Endothelial cell of umbilical vein (primary cell): ENCODE measurements around the gene GATA1. TPM values are rescaled to one million over a fixed set of nuclear protein-coding genes. Genes with fewer than 3 reads are reported as not detected.

Experiments used
- BruUV-seq: library from RNA; stranded (reverse); fragments of 400-500 nt; replicated peaks from 2 replicates; lab custom pipeline; 2021; lab: Mats Ljungman, UMichigan
- CTCF ChIA-PET: fragments of 300-600, 350-600 bp; sonication (Branson Sonifier 250); formaldehyde crosslinking; loops from one replicate; lab custom pipeline; 2021; ENCODE audit warnings: antibody characterized with exemption, inconsistent platforms; lab: Charles Lee
- POLR2A ChIA-PET: fragments of 300-600, 350-600 bp; sonication (Branson Sonifier 250); formaldehyde crosslinking; loops from one replicate; lab custom pipeline; 2021; ENCODE audit warnings: antibody characterized with exemption, inconsistent platforms; lab: Charles Lee
- DNase-seq: peaks from one replicate; pipeline ENCODE4 v3.0.0-alpha.2; 2011; ENCODE audit warnings: low read depth, low spot score
- FAIRE-seq: peaks from 2 replicates; lab custom pipeline; 2011; peaks lifted over from hg19 to GRCh38; lab: Jason Lieb, UNC
- H2AFZ ChIP-seq: 2 replicates; pipeline ENCODE4 v1.6.0; 2012; ENCODE audit warnings: low read depth, low read length, control low read depth, inconsistent platforms
- H3K27ac ChIP-seq: 2 replicates; pipeline ENCODE4 v1.5.1; 2011; ENCODE audit warnings: low read depth, mild to moderate bottlenecking, control low read depth, low read length, moderate library complexity; ENCODE audit not compliant: insufficient read depth
- H3K27me3 ChIP-seq, 2 experiments: 2 replicates each; pipeline versions ENCODE4 v1.6.0 to v1.6.1; 2011; ENCODE audit warnings: low read length in 2 of 2, mixed read lengths in 1 of 2; ENCODE audit not compliant: control insufficient read depth in 2 of 2, insufficient read depth in 2 of 2
- H3K36me3 ChIP-seq, 2 experiments: 2 replicates in 1 of 2; 3 replicates in 1 of 2; pipeline ENCODE4 v1.5.1; 2011; ENCODE audit warnings: low read length in 2 of 2, mild to moderate bottlenecking in 1 of 2, moderate library complexity in 1 of 2; ENCODE audit not compliant: control insufficient read depth in 2 of 2, insufficient read depth in 2 of 2; ENCODE audit errors: extremely low read depth in 1 of 2
- H3K4me1 ChIP-seq: 3 replicates; pipeline ENCODE4 v1.5.1; 2011; ENCODE audit warnings: mild to moderate bottlenecking, low read length; ENCODE audit not compliant: control insufficient read depth, insufficient read depth; ENCODE audit errors: extremely low read depth
- H3K4me2 ChIP-seq: 2 replicates; pipeline ENCODE4 v1.6.1; 2011; ENCODE audit warnings: low read length, control low read depth, mixed read lengths; ENCODE audit not compliant: insufficient read depth
- H3K4me3 ChIP-seq, 3 experiments: fragments of 200-600 bp in 1 of 3; sonication (generic), shearing (Covaris generic) in 1 of 3; replicated peaks in 1 of 3; 2 replicates each; pipeline ENCODE4 v1.5.1; 2011 to 2016; ENCODE audit warnings: control low read depth in 3 of 3, low read length in 3 of 3, mild to moderate bottlenecking in 2 of 3, inconsistent platforms in 1 of 3, low read depth in 1 of 3, moderate library complexity in 1 of 3; ENCODE audit not compliant: insufficient read depth in 1 of 3
- H3K79me2 ChIP-seq: 2 replicates; pipeline ENCODE4 v1.6.0; 2012; ENCODE audit warnings: low read length, inconsistent platforms; ENCODE audit not compliant: control insufficient read depth, insufficient read depth
- H3K9ac ChIP-seq: replicated peaks from 2 replicates; pipeline ENCODE3; 2011; ENCODE audit warnings: low read length, control low read depth; ENCODE audit not compliant: insufficient read depth; ENCODE audit errors: extremely low read depth
- H3K9me1 ChIP-seq: replicated peaks from 3 replicates; pipeline ENCODE4 v1.6.0; 2011; ENCODE audit warnings: mild to moderate bottlenecking, low read length; ENCODE audit not compliant: control insufficient read depth, insufficient read depth; ENCODE audit errors: extremely low read depth
- H3K9me3 ChIP-seq: replicated peaks from 2 replicates; pipeline ENCODE4 v1.5.1; 2012; ENCODE audit warnings: low read length, inconsistent platforms; ENCODE audit not compliant: control insufficient read depth, insufficient read depth
- H4K20me1 ChIP-seq: replicated peaks from 2 replicates; pipeline ENCODE3; 2011; ENCODE audit warnings: mild to moderate bottlenecking, low read length; ENCODE audit not compliant: control insufficient read depth, insufficient read depth; ENCODE audit errors: extremely low read depth
- EZH2 ChIP-seq: IDR thresholded peaks from 2 replicates; pipeline ENCODE4 v1.6.1; 2012; ENCODE audit warnings: borderline replicate concordance, low read depth, mild to moderate bottlenecking, moderate library complexity, low read length, inconsistent platforms; ENCODE audit not compliant: severe bottlenecking
- FOS ChIP-seq: IDR thresholded peaks from 2 replicates; pipeline ENCODE4 v1.6.1; 2011; ENCODE audit warnings: mild to moderate bottlenecking, low read length, moderate library complexity, borderline replicate concordance; ENCODE audit not compliant: insufficient read depth
- GATA2 ChIP-seq: IDR thresholded peaks from 2 replicates; pipeline ENCODE4 v1.7.0; 2011; ENCODE audit warnings: low read depth, mild to moderate bottlenecking, moderate library complexity, mixed read lengths, low read length; ENCODE audit not compliant: insufficient read length, insufficient read depth
- JUN ChIP-seq: IDR thresholded peaks from 2 replicates; pipeline ENCODE4 v1.6.1; 2011; ENCODE audit warnings: borderline replicate concordance, low read depth; ENCODE audit not compliant: insufficient read length, insufficient read depth
- MYC ChIP-seq: IDR thresholded peaks from one replicate; pipeline ENCODE4 v1.6.1; 2011; ENCODE audit warnings: mild to moderate bottlenecking, low read depth, low read length
- POLR2A ChIP-seq: IDR thresholded peaks from 2 replicates; pipeline ENCODE4 v1.6.1; 2012; ENCODE audit warnings: low read depth, mild to moderate bottlenecking, control low read depth, low read length
- POLR2AphosphoS5 ChIP-seq: IDR thresholded peaks from 2 replicates; pipeline ENCODE4 v1.6.1; 2012; ENCODE audit warnings: low read depth, mild to moderate bottlenecking, control low read depth, low read length, moderate library complexity; ENCODE audit not compliant: insufficient read depth
- dilution Hi-C: fragments of 300-500 bp; cut with MboI; formaldehyde crosslinking; loops from one replicate; pipeline ENCODE4 v1.15.0; 2019; ENCODE audit warnings: low sequenced_read_pairs; ENCODE audit not compliant: extremely low pct_ligation_motif_present
- intact Hi-C: fragments of 100-400 bp; cut with micrococcal nuclease; formaldehyde crosslinking; loops from one replicate; pipeline ENCODE4 v1.10.0; 2022
- polyA plus RNA-seq, 4 experiments: library from polyadenylated mRNA; depleted of rRNA in 3 of 4; stranded (reverse) in 3 of 4; unstranded in 1 of 4; fragments of >200 nt; gene quantifications; 2 replicates each; pipeline versions ENCODE4 v1.2.1 to v1.2.3, GENCODE V29; 2011 to 2012; ENCODE audit warnings: missing spikeins in 1 of 4
- total RNA-seq: library from RNA; stranded (reverse); gene quantifications from 2 replicates; pipeline ENCODE4 v1.2.3, GENCODE V29; 2021
- TF ChIP-seq, protein P1 (sequence below): IDR thresholded peaks from 2 replicates; pipeline ENCODE4 v1.6.1; 2011; ENCODE audit not compliant: insufficient read depth, insufficient read length
- TF ChIP-seq, protein P2 (sequence below), 2 donors: IDR thresholded peaks; 1 replicate in 1 of 2; 2 replicates in 1 of 2; pipeline ENCODE4 v1.5.1; 2011; ENCODE audit warnings: low read length in 2 of 2, mild to moderate bottlenecking in 2 of 2, moderate library complexity in 2 of 2, control low read depth in 1 of 2, inconsistent platforms in 1 of 2, low read depth in 1 of 2; ENCODE audit not compliant: insufficient read depth in 1 of 2; ENCODE audit errors: extremely low read depth in 1 of 2

GATA1 gene
- total and polyA plus RNA-seq, 2 donors (not counting 3 experiments of a cell fraction or from before 2014, with no cell fraction given), result not detected

DNA sequence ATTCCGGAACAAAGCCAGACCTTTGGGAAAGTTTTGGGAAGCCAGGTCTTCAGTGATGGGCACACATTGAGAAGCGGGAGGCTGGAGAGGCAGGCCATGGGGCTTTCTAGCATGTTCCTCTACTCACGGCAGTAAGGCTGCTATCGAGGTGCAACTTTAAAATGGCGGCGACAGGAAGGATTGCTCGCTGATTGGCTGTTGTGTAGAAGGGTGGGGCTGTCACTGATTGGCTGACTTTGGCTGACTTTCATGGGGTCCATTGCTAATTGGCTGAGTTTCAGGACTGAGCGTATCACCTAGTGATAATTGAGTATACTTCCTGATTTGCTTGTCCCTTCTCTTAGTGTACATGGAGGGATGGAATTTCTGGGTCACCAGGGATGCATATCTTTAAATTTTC is 44.6 kb upstream of the GATA1 start:
- BruUV-seq, result no TSS peak
- no peak overlapping the region for H3K27ac ChIP-seq
- H3K27me3 ChIP-seq, result no peaks in the 10 kb centered on the region
- dilution Hi-C loops (no loop called here), intact Hi-C loops (no loop called here)
- no peaks in the 10 kb centered on the region for H4K20me1 ChIP-seq
- ChIA-PET POLR2A (no interaction called here), CTCF (no interaction called here)
- FAIRE-seq, result no peak
- peaks cover 3% of the 10 kb centered on the region for H3K4me1 ChIP-seq
- no peak overlapping the region for H2AFZ ChIP-seq
- no peak overlapping the region for H3K4me2 ChIP-seq
- TF ChIP-seq POLR2A, result no peak
- TF ChIP-seq, protein P1, sequence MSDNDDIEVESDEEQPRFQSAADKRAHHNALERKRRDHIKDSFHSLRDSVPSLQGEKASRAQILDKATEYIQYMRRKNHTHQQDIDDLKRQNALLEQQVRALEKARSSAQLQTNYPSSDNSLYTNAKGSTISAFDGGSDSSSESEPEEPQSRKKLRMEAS, result no peak
- TF ChIP-seq GATA2, result no peak
- no peak for TF ChIP-seq JUN
- TF ChIP-seq POLR2AphosphoS5, result no peak
- TF ChIP-seq FOS, result no peak
- no peak for TF ChIP-seq EZH2
- no peak for TF ChIP-seq MYC
- TF ChIP-seq, protein P2, sequence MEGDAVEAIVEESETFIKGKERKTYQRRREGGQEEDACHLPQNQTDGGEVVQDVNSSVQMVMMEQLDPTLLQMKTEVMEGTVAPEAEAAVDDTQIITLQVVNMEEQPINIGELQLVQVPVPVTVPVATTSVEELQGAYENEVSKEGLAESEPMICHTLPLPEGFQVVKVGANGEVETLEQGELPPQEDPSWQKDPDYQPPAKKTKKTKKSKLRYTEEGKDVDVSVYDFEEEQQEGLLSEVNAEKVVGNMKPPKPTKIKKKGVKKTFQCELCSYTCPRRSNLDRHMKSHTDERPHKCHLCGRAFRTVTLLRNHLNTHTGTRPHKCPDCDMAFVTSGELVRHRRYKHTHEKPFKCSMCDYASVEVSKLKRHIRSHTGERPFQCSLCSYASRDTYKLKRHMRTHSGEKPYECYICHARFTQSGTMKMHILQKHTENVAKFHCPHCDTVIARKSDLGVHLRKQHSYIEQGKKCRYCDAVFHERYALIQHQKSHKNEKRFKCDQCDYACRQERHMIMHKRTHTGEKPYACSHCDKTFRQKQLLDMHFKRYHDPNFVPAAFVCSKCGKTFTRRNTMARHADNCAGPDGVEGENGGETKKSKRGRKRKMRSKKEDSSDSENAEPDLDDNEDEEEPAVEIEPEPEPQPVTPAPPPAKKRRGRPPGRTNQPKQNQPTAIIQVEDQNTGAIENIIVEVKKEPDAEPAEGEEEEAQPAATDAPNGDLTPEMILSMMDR (IDR thresholded peaks at IDR 0.05; ENCODE audit: extremely low read depth in 1 of 2, insufficient read depth in 1 of 2, low read depth in 1 of 2, low read length in 2 of 2), result no peak
- H3K9ac ChIP-seq, result no peak overlapping the region
- H3K4me3 ChIP-seq, result no peak overlapping the region
- H3K9me3 ChIP-seq, result no peaks in the 10 kb centered on the region
- H3K36me3 ChIP-seq, result no peaks in the 10 kb centered on the region
- DNase-seq, result no peak
- no peaks in the 10 kb centered on the region for H3K79me2 ChIP-seq
- H3K9me1 ChIP-seq, result no peaks in the 10 kb centered on the region
